Cardiac fibroblast (primary cell): ENCODE measurements around the gene RNF182.

Experiments
- DNase-seq, 2 donors: peaks; one replicate each; pipeline versions ENCODE4 v3.0.0 to v3.0.0-alpha.2; 2010; ENCODE audit warnings: low read depth in 2 of 2
- H3K4me3 ChIP-seq, 2 donors: replicated peaks in 1 of 2; 1 replicate in 1 of 2; 2 replicates in 1 of 2; pipeline ENCODE4 v1.5.1; 2011; ENCODE audit warnings: low read depth in 2 of 2, low read length in 2 of 2, mild to moderate bottlenecking in 2 of 2, moderate library complexity in 1 of 2
- CTCF ChIP-seq: IDR thresholded peaks from one replicate; pipeline ENCODE4 v1.5.1; 2011; ENCODE audit warnings: low read depth, mild to moderate bottlenecking, low read length, inconsistent platforms

RNF182 gene

GRCh38 chr6:13917141-13917540 is 7.6 kb upstream of the RNF182 start:
- H3K4me3 ChIP-seq, result no peak overlapping the region
- TF ChIP-seq CTCF, result no peak
- DNase-seq, result peak; percentile 10 to 40

- no peak for DNase-seq
- H3K4me3 ChIP-seq, result no peak overlapping the region
- no peak for TF ChIP-seq CTCF
Measured at GRCh38 chr6:13918686-13919250, 6.0 kb upstream of the RNF182 start.

GRCh38 chr6:13919861-13920260 is 4.9 kb upstream of the RNF182 start:
- no peak overlapping the region for H3K4me3 ChIP-seq
- no peak for DNase-seq
- no peak for TF ChIP-seq CTCF

- no peak for TF ChIP-seq CTCF
- H3K4me3 ChIP-seq, result no peak overlapping the region
- peak in 1 of 2 donors; percentile 2 for DNase-seq
Measured at GRCh38 chr6:13920552-13920951, 4.2 kb upstream of the RNF182 start.

GRCh38 chr6:13922750-13923149 is 2.0 kb upstream of the RNF182 start:
- TF ChIP-seq CTCF, result no peak
- DNase-seq, result no peak
- no peak overlapping the region for H3K4me3 ChIP-seq

GRCh38 chr6:13923527-13924145 is 1.1 kb upstream of the RNF182 start:
- no peak for TF ChIP-seq CTCF
- H3K4me3 ChIP-seq, result peak overlapping the region in 1 of 2 donors; percentile 57
- peak; percentile 21 to 83 for DNase-seq
